BJ (cell line): Measurements from ENCODE around the gene OIT3. TPM values are rescaled to one million over a fixed set of nuclear protein-coding genes. Genes with fewer than 3 reads are reported as not detected.

Experiments used
- CTCF ChIA-PET: fragments of 350-600 bp; formaldehyde crosslinking; extraction: SDS; loops from one replicate; lab custom pipeline; 2021; ENCODE audit warnings: antibody characterized with exemption, inconsistent platforms; lab: Yijun Ruan, JAX
- POLR2A ChIA-PET: fragments of 300-600 bp; sonication (Branson Sonifier 250); formaldehyde crosslinking; extraction: SDS; loops from one replicate; lab custom pipeline; 2021; ENCODE audit warnings: antibody characterized with exemption; lab: Charles Lee
- DNase-seq: peaks from one replicate; pipeline ENCODE4 v3.0.0-alpha.2; 2011; ENCODE audit warnings: low read depth
- H3K27me3 ChIP-seq: 2 replicates; pipeline ENCODE4 v1.6.0; 2011; ENCODE audit warnings: low read length; ENCODE audit not compliant: control insufficient read depth, insufficient read depth
- H3K36me3 ChIP-seq: 2 replicates; pipeline ENCODE4 v1.5.1; 2011; ENCODE audit warnings: low read length; ENCODE audit not compliant: control insufficient read depth, insufficient read depth
- H3K4me3 ChIP-seq: 2 replicates; pipeline ENCODE4 v1.5.1; 2011; ENCODE audit warnings: low read depth, mild to moderate bottlenecking, control low read depth, low read length
- polyA minus RNA-seq: library from RNA; depleted of rRNA, polyadenylated mRNA; stranded (reverse); fragments of >200 nt; gene quantifications from 2 replicates; pipeline ENCODE4 v1.2.3, GENCODE V29; 2011; rRNA and poly(A)+ RNA removed
- polyA plus RNA-seq: library from polyadenylated mRNA; depleted of rRNA; stranded (reverse); fragments of >200 nt; gene quantifications from 2 replicates; pipeline ENCODE4 v1.2.3, GENCODE V29; 2011; rRNA removed
- TF ChIP-seq, protein P1 (sequence below): IDR thresholded peaks from 2 replicates; pipeline ENCODE4 v1.5.1; 2011; ENCODE audit warnings: low read depth, mild to moderate bottlenecking, control low read depth, inconsistent platforms, low read length, moderate library complexity; ENCODE audit not compliant: insufficient read depth

The OIT3 gene
- polyA plus RNA-seq (0.07 TPM in 1 of 2 replicates, not detected in the other), polyA minus RNA-seq (0.09 TPM in 1 of 2 replicates, not detected in the other)

DNA sequence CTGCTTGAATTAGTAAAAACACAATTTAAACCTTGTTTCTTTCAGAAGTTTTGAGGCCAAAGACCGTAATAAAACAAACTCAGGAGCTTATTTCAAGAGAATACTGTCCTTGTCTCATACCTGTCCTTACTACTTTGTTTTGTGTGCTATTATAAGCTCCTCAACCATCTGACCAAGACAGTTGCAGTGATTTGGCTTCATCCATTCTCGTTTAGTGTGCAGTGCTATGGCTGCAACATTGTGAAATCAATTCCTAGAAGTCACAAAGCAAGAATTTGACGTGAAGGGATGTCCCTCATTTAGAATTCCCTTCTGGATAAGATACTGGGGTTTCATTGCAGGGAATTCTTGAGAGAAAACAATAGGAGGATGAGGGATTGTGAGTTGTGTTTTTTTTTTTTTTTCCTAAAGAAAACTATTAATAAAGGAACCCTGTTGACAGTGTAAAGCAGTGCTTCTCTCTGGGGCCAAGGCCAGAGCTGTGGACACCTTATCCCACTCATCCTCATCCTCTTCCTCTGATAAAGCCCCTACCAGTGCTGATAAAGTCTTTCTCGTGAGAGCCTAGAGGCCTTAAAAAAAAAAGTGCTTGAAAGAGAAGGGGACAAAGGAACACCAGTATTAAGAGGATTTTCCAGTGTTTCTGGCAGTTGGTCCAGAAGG lies at the start of gene OIT3:
Gene OIT3 (plus strand): TSS at position 604 of the 663 bp plus-strand sequence. CDS start 60 bp downstream, outside the sequence.
- Histone ChIP-seq H3K27me3 (peaks cover 2% of the 10 kb centered on the region; the same call in 1 of the 2 replicates), H3K36me3 (no peaks in the 10 kb centered on the region), H3K4me3 (no peak within 1 kb of the TSS)
- TF ChIP-seq, protein P1, sequence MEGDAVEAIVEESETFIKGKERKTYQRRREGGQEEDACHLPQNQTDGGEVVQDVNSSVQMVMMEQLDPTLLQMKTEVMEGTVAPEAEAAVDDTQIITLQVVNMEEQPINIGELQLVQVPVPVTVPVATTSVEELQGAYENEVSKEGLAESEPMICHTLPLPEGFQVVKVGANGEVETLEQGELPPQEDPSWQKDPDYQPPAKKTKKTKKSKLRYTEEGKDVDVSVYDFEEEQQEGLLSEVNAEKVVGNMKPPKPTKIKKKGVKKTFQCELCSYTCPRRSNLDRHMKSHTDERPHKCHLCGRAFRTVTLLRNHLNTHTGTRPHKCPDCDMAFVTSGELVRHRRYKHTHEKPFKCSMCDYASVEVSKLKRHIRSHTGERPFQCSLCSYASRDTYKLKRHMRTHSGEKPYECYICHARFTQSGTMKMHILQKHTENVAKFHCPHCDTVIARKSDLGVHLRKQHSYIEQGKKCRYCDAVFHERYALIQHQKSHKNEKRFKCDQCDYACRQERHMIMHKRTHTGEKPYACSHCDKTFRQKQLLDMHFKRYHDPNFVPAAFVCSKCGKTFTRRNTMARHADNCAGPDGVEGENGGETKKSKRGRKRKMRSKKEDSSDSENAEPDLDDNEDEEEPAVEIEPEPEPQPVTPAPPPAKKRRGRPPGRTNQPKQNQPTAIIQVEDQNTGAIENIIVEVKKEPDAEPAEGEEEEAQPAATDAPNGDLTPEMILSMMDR: no peak
- DNase-seq: no peak
- ChIA-PET CTCF (interaction anchor here (1.1 kb wide), 1 partner anchor 518 kb away, joined by 3 read pairs; no protein-coding TSS in a partner anchor), POLR2A (interaction anchor here (0.5 kb wide), 1 partner anchor 307 kb away, joined by 6 read pairs; no protein-coding TSS in a partner anchor)

DNA sequence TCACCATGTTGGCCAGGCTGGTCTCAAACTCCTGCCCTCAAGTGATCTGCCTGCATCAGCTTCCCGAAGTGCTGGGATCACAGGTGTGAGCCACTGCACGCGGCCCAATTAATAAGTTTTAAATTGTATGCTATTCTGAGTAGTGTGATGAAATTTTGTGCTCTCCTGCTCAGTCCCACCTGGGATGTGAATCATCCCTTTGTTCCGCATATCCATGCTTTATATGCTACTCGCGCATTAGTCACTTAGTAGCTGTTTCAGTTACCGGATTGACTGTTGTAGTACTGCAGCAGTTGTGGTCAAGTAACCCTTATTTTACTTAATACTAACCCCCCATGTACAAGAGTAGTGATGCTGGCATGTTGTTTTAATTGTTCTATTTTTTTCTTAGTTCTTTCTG lies 47.3 kb upstream of the OIT3 start:
- ChIA-PET POLR2A (no interaction called here), CTCF (interaction anchor here (0.7 to 0.9 kb wide), 2 partner anchors 10 to 12 kb away, joined by 3 to 5 read pairs; no protein-coding TSS in a partner anchor)

GRCh38 chr10:72847681-72848080 lies 45.9 kb upstream of the OIT3 start:
- H3K36me3 ChIP-seq: no peaks in the 10 kb centered on the region
- H3K4me3 ChIP-seq: no peak overlapping the region
- H3K27me3 ChIP-seq: no peaks in the 10 kb centered on the region
- POLR2A ChIA-PET: no interaction called here
- CTCF ChIA-PET: no interaction called here
- TF ChIP-seq, protein P1: no peak
- no peak for DNase-seq

More for the DNA sequence above, 47.3 kb upstream of the OIT3 start:
- DNase-seq: peak; percentile 26
- Histone ChIP-seq H3K36me3 (no peaks in the 10 kb centered on the region), H3K27me3 (no peaks in the 10 kb centered on the region), H3K4me3 (no peak overlapping the region)
- TF ChIP-seq, protein P1: no peak

DNA sequence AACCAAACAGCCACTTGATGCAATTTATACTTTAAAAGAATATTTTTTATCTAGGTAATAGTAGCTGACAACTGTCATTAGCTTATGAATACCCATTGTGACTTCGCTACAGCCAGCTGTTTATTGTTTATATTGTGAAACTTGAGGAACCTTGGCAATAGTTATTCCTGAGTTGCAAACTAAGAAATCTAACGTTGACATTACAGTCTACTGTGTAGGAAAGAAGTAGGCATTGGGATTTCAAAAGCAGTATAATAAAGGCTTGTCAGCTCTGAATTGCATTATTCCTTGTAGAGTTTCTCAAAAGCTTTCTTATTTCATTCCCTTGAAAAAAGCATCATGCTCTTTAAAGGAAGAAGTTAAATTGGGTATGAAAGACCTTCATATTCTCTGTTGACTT lies 42.7 kb upstream of the OIT3 start:
- no peak for DNase-seq
- TF ChIP-seq, protein P1: no peak
- POLR2A ChIA-PET: no interaction called here
- Histone ChIP-seq H3K27me3 (no peaks in the 10 kb centered on the region), H3K4me3 (no peak overlapping the region), H3K36me3 (no peaks in the 10 kb centered on the region)
- CTCF ChIA-PET: interaction anchor here (1.7 kb wide), 1 partner anchor 17 kb away, joined by 7 read pairs; no protein-coding TSS in a partner anchor

- POLR2A ChIA-PET: no interaction called here
- TF ChIP-seq, protein P1: no peak
- Histone ChIP-seq H3K4me3 (no peak overlapping the region), H3K36me3 (no peaks in the 10 kb centered on the region), H3K27me3 (no peaks in the 10 kb centered on the region)
- no peak for DNase-seq
- CTCF ChIA-PET: no interaction called here
Observed at GRCh38 chr10:72851509-72851908, 42.0 kb upstream of the OIT3 start.
